OCI-LY1 (cell line): ENCODE data around the gene BTBD9.

Experiments used
- H2AFZ ChIP-seq: fragments of 200-600 bp; sonication (generic), shearing (Covaris generic); 2 replicates; pipeline ENCODE4 v1.6.0; 2014; ENCODE audit warnings: antibody characterized with exemption, mild to moderate bottlenecking, low read length
- H3F3A ChIP-seq: fragments of 200-600 bp; sonication (generic), shearing (Covaris generic); 2 replicates; pipeline ENCODE4 v1.6.0; 2014; ENCODE audit warnings: mild to moderate bottlenecking, antibody characterized with exemption, low read length, moderate library complexity; ENCODE audit not compliant: insufficient read depth
- H3K27ac ChIP-seq: fragments of 200-600 bp; sonication (generic); 2 replicates; pipeline ENCODE4 v1.5.1; 2014; ENCODE audit warnings: low read length, mixed run types, mild to moderate bottlenecking, low read depth; ENCODE audit not compliant: poor library complexity, severe bottlenecking
- H3K27me3 ChIP-seq: fragments of 200-600 bp; sonication (generic); 2 replicates; pipeline ENCODE4 v1.6.0; 2014; ENCODE audit warnings: antibody characterized with exemption, mild to moderate bottlenecking, low read length, moderate library complexity; ENCODE audit not compliant: insufficient read depth
- H3K36me3 ChIP-seq: fragments of 200-600 bp; sonication (generic); 2 replicates; pipeline ENCODE4 v1.6.1; 2014; ENCODE audit warnings: mild to moderate bottlenecking, antibody characterized with exemption, low read length, moderate library complexity, mixed read lengths; ENCODE audit not compliant: insufficient read depth
- H3K4me1 ChIP-seq: fragments of 200-600 bp; sonication (generic); 2 replicates; pipeline ENCODE4 v1.5.1; 2014; ENCODE audit warnings: mild to moderate bottlenecking, low read length, moderate library complexity; ENCODE audit not compliant: insufficient read depth, severe bottlenecking
- H3K4me2 ChIP-seq: fragments of 200-600 bp; sonication (generic), shearing (Covaris generic); 2 replicates; pipeline ENCODE4 v1.6.1; 2014; ENCODE audit warnings: low read length
- H3K4me3 ChIP-seq: fragments of 200-600 bp; sonication (generic); 2 replicates; pipeline ENCODE4 v1.5.1; 2014; ENCODE audit warnings: low read length, low read depth, mild to moderate bottlenecking, mixed read lengths; ENCODE audit not compliant: poor library complexity, severe bottlenecking
- H3K79me2 ChIP-seq: fragments of 200-600 bp; shearing (Covaris generic); 2 replicates; pipeline ENCODE4 v1.6.1; 2016; ENCODE audit warnings: mixed run types, low read length, mixed read lengths; ENCODE audit not compliant: insufficient read depth
- H3K9ac ChIP-seq: fragments of 200-600 bp; sonication (generic), shearing (Covaris generic); 2 replicates; pipeline ENCODE4 v1.6.1; 2014; ENCODE audit warnings: mild to moderate bottlenecking, low read length, mixed read lengths
- H3K9me2 ChIP-seq: fragments of 200-600 bp; sonication (generic), shearing (Covaris generic); 2 replicates; pipeline ENCODE4 v1.6.1; 2014; ENCODE audit warnings: low read depth, mild to moderate bottlenecking, low read length, mixed read lengths
- H3K9me3 ChIP-seq: fragments of 200-600 bp; shearing (Covaris generic); 2 replicates; pipeline ENCODE4 v1.6.1; 2014; ENCODE audit warnings: low read length, mixed read lengths
- H4K20me1 ChIP-seq: fragments of 200-600 bp; sonication (generic), shearing (Covaris generic); 2 replicates; pipeline ENCODE4 v1.6.0; 2016; ENCODE audit warnings: mild to moderate bottlenecking, low read length; ENCODE audit not compliant: insufficient read depth
- EZH2 ChIP-seq: fragments of 200-600 bp; sonication (generic), shearing (Covaris generic); IDR thresholded peaks from 2 replicates; pipeline ENCODE4 v1.8.0; 2017; ENCODE audit warnings: borderline replicate concordance, mixed run types, mild to moderate bottlenecking, antibody characterized with exemption, low read length, moderate library complexity, mixed read lengths
- TF ChIP-seq, protein P1 (sequence below): fragments of 200-600 bp; sonication (generic), shearing (Covaris generic); IDR thresholded peaks from 2 replicates; pipeline ENCODE4 v1.5.1; 2017; ENCODE audit warnings: mild to moderate bottlenecking, antibody characterized with exemption, low read length, moderate library complexity, mixed read lengths

BTBD9 gene

DNA sequence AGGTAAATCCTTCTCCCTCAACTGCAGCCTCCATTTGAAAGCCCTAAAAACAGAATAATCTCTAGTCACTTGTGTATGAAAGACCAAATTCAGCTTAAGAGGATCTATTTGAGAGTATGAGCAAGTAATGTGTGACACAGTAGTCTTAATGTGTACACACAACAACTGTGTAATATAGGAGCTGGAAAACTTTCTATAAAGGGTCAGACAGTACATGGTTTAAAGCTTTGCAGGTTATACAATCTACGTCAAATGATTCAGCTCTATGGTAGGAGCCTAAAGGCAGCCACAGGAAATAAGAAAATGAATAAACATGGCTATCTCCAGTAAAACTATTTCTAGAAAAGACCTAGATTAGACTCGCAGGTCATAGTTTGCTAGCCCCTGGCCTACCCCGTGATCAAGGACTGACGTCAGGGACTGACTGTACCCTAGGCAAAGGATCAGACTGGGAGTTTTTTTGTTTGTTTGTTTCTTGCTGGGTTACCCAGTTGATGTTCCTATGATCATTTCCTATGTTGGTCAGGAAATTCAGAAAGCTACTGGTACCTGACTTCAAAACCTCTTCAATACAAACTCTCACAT, 39.7 kb downstream of the BTBD9 start:
- Histone ChIP-seq H3F3A (no peaks in the 10 kb centered on the region), H3K9me2 (no peaks in the 10 kb centered on the region), H3K4me3 (no peak overlapping the region), H3K4me2 (no peak overlapping the region), H4K20me1 (no peaks in the 10 kb centered on the region), H3K4me1 (no peaks in the 10 kb centered on the region), H3K79me2 (no peaks in the 10 kb centered on the region), H2AFZ (no peak overlapping the region), H3K36me3 (no peaks in the 10 kb centered on the region), H3K27ac (no peak overlapping the region), H3K27me3 (no peaks in the 10 kb centered on the region), H3K9ac (no peak overlapping the region), H3K9me3 (no peaks in the 10 kb centered on the region)
- TF ChIP-seq EZH2, result no peak
- TF ChIP-seq, protein P1, sequence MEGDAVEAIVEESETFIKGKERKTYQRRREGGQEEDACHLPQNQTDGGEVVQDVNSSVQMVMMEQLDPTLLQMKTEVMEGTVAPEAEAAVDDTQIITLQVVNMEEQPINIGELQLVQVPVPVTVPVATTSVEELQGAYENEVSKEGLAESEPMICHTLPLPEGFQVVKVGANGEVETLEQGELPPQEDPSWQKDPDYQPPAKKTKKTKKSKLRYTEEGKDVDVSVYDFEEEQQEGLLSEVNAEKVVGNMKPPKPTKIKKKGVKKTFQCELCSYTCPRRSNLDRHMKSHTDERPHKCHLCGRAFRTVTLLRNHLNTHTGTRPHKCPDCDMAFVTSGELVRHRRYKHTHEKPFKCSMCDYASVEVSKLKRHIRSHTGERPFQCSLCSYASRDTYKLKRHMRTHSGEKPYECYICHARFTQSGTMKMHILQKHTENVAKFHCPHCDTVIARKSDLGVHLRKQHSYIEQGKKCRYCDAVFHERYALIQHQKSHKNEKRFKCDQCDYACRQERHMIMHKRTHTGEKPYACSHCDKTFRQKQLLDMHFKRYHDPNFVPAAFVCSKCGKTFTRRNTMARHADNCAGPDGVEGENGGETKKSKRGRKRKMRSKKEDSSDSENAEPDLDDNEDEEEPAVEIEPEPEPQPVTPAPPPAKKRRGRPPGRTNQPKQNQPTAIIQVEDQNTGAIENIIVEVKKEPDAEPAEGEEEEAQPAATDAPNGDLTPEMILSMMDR, result no peak

- no peaks in the 10 kb centered on the region for H3K9me3 ChIP-seq
- H3K27me3 ChIP-seq, result no peaks in the 10 kb centered on the region
- H3K36me3 ChIP-seq, result no peaks in the 10 kb centered on the region
- H3K4me2 ChIP-seq, result no peak overlapping the region
- no peaks in the 10 kb centered on the region for H3F3A ChIP-seq
- H4K20me1 ChIP-seq, result no peaks in the 10 kb centered on the region
- H3K79me2 ChIP-seq, result no peaks in the 10 kb centered on the region
- H3K27ac ChIP-seq, result no peak overlapping the region
- no peak overlapping the region for H3K4me3 ChIP-seq
- H3K4me1 ChIP-seq, result no peaks in the 10 kb centered on the region
- no peak overlapping the region for H2AFZ ChIP-seq
- H3K9ac ChIP-seq, result no peak overlapping the region
- TF ChIP-seq, protein P1, result no peak
- H3K9me2 ChIP-seq, result no peaks in the 10 kb centered on the region
These were observed 40.5 kb downstream of the BTBD9 start for GRCh38 chr6:38599261-38599660.

GRCh38 chr6:38593998-38594665, 45.6 kb downstream of the BTBD9 start:
- Histone ChIP-seq H2AFZ (no peak overlapping the region), H3K4me1 (no peaks in the 10 kb centered on the region), H3K36me3 (no peaks in the 10 kb centered on the region), H3F3A (no peaks in the 10 kb centered on the region), H3K9ac (no peak overlapping the region), H4K20me1 (no peaks in the 10 kb centered on the region), H3K4me3 (no peak overlapping the region), H3K9me2 (no peaks in the 10 kb centered on the region), H3K27me3 (no peaks in the 10 kb centered on the region), H3K4me2 (no peak overlapping the region), H3K79me2 (no peaks in the 10 kb centered on the region), H3K27ac (no peak overlapping the region), H3K9me3 (no peaks in the 10 kb centered on the region)
- TF ChIP-seq EZH2, result no peak
- TF ChIP-seq, protein P1, result no peak
